Neural progenitor cell (in vitro differentiated cells): ENCODE data around the gene HERC5.
"Not testable (repeated sequence)": the region's sequence is repeated elsewhere in the genome, so short reads cannot be mapped to it uniquely, and the experiment has no call there.

Experiments used
- EZH2 ChIP-seq: fragments of 200-600 bp; sonication (generic); IDR thresholded peaks from 2 replicates; pipeline ENCODE4 v1.6.1; 2017; ENCODE audit warnings: antibody characterized with exemption, mild to moderate bottlenecking, moderate library complexity
- EZH2phosphoT487 ChIP-seq: fragments of 200-600 bp; sonication (generic); IDR thresholded peaks from 2 replicates; pipeline ENCODE4 v1.6.1; 2017; ENCODE audit warnings: antibody characterized with exemption
- TF ChIP-seq, protein P1 (sequence below): fragments of 200-600 bp; sonication (generic); IDR thresholded peaks from 2 replicates; pipeline ENCODE4 v1.5.1; 2017; ENCODE audit warnings: antibody characterized with exemption, mild to moderate bottlenecking

DNA sequence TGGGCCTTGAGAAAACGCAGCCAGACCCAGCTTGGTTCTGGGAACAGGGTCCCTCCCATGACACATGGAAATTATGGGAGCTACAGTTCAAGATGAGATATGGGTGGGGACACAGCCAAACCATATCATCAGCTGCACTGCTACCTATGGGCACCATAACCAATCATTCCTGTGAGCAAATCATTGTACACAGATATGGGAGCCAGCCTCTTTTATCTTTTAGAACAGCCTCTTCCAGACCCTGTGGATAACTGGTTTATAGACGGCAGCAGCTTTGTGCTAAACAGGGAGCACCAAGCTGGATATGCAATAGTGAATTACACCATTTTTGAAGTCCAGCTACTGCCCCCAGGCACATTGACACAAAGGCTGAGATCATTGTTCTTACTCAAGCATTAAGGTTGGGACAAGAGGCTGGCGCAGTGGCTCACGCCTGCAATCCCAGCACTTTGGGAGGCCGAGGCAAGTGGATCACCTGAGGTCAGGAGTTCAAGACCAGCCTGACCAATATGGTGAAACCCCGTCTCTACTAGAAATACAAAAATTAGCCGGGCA lies 8.6 kb upstream of the HERC5 start:
- TF ChIP-seq, protein P1, sequence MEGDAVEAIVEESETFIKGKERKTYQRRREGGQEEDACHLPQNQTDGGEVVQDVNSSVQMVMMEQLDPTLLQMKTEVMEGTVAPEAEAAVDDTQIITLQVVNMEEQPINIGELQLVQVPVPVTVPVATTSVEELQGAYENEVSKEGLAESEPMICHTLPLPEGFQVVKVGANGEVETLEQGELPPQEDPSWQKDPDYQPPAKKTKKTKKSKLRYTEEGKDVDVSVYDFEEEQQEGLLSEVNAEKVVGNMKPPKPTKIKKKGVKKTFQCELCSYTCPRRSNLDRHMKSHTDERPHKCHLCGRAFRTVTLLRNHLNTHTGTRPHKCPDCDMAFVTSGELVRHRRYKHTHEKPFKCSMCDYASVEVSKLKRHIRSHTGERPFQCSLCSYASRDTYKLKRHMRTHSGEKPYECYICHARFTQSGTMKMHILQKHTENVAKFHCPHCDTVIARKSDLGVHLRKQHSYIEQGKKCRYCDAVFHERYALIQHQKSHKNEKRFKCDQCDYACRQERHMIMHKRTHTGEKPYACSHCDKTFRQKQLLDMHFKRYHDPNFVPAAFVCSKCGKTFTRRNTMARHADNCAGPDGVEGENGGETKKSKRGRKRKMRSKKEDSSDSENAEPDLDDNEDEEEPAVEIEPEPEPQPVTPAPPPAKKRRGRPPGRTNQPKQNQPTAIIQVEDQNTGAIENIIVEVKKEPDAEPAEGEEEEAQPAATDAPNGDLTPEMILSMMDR: not testable (repeated sequence)
- not testable (repeated sequence) for TF ChIP-seq EZH2phosphoT487, EZH2
